IMR-90 (cell line): Measurements from ENCODE around the gene QKI. TPM values are rescaled to one million over a fixed set of nuclear protein-coding genes. Genes with fewer than 3 reads are reported as not detected.

ENCODE experiments used
- ATAC-seq: fragments of 200-7000 bp; cut with Tn5 transposase; 2 replicates; pipeline ENCODE4 v1.9.1; 2020; ENCODE audit warnings: low read depth, mild to moderate bottlenecking, moderate library complexity
- BruUV-seq: library from RNA; stranded (reverse); fragments of 400-500 nt; replicated peaks from 2 replicates; lab custom pipeline; 2021; lab: Mats Ljungman, UMichigan
- CTCF ChIA-PET: fragments of 300-600 bp; formaldehyde crosslinking; extraction: SDS; loops from one replicate; lab custom pipeline; 2021; ENCODE audit warnings: antibody characterized with exemption; lab: Yijun Ruan, JAX
- POLR2A ChIA-PET: fragments of 300-600 bp; sonication (Branson Sonifier 250); formaldehyde crosslinking; loops from one replicate; lab custom pipeline; 2022; ENCODE audit warnings: antibody characterized with exemption; ENCODE audit not compliant: unreplicated experiment; lab: Charles Lee
- DNase-seq: peaks from one replicate; pipeline ENCODE4 v3.0.0; 2013
- H2AFZ ChIP-seq: replicated peaks from 2 replicates; pipeline ENCODE3; 2013; ENCODE audit warnings: low read length, mild to moderate bottlenecking; ENCODE audit not compliant: poor library complexity
- H2AK5ac ChIP-seq: 2 replicates; pipeline ENCODE4 v1.6.1; 2013; ENCODE audit warnings: low read depth, low read length, inconsistent platforms
- H2AK9ac ChIP-seq: replicated peaks from 2 replicates; pipeline ENCODE3; 2013; ENCODE audit warnings: mild to moderate bottlenecking, low read depth, low read length, moderate library complexity; ENCODE audit not compliant: poor library complexity
- H2BK120ac ChIP-seq: 2 replicates; pipeline ENCODE4 v1.6.1; 2013; ENCODE audit warnings: low read depth, low read length, inconsistent platforms
- H2BK15ac ChIP-seq: 3 replicates; pipeline ENCODE4 v1.6.1; 2013; ENCODE audit warnings: low read depth, low read length, inconsistent platforms
- H2BK20ac ChIP-seq: 2 replicates; pipeline ENCODE4 v1.6.1; 2013; ENCODE audit warnings: low read depth, mild to moderate bottlenecking, inconsistent platforms, low read length, moderate library complexity
- H2BK5ac ChIP-seq: 2 replicates; pipeline ENCODE4 v1.6.1; 2013; ENCODE audit warnings: mild to moderate bottlenecking, low read depth, low read length, inconsistent platforms; ENCODE audit not compliant: poor library complexity, severe bottlenecking
- H3K14ac ChIP-seq: replicated peaks from 2 replicates; pipeline ENCODE4 v1.6.1; 2013; ENCODE audit warnings: low read depth, low read length, inconsistent platforms
- H3K18ac ChIP-seq: 2 replicates; pipeline ENCODE4 v1.6.1; 2013; ENCODE audit warnings: low read depth, low read length, control low read depth
- H3K23ac ChIP-seq: 2 replicates; pipeline ENCODE4 v1.6.1; 2013; ENCODE audit warnings: low read depth, low read length, inconsistent platforms
- H3K27ac ChIP-seq: 2 replicates; pipeline ENCODE4 v1.5.1; 2013; ENCODE audit warnings: mild to moderate bottlenecking, control low read depth, low read length; ENCODE audit not compliant: insufficient read depth
- H3K27me3 ChIP-seq: 2 replicates; pipeline ENCODE4 v1.6.1; 2013; ENCODE audit warnings: low read length; ENCODE audit not compliant: control insufficient read depth, insufficient read depth
- H3K36me3 ChIP-seq: 2 replicates; pipeline ENCODE4 v1.6.1; 2013; ENCODE audit warnings: low read length, mixed read lengths; ENCODE audit not compliant: control insufficient read depth, insufficient read depth
- H3K4ac ChIP-seq: 2 replicates; pipeline ENCODE4 v1.6.1; 2013; ENCODE audit warnings: low read depth, low read length, inconsistent platforms
- H3K4me1 ChIP-seq: 2 replicates; pipeline ENCODE4 v1.6.1; 2013; ENCODE audit warnings: low read length, mixed read lengths; ENCODE audit not compliant: control insufficient read depth, insufficient read depth
- H3K4me2 ChIP-seq: 2 replicates; pipeline ENCODE4 v1.6.1; 2013; ENCODE audit warnings: low read depth, mild to moderate bottlenecking, control low read depth, low read length, moderate library complexity
- H3K4me3 ChIP-seq: 2 replicates; pipeline ENCODE4 v1.5.1; 2013; ENCODE audit warnings: low read depth, mild to moderate bottlenecking, control low read depth, low read length, moderate library complexity; ENCODE audit not compliant: insufficient read depth
- H3K56ac ChIP-seq: 2 replicates; pipeline ENCODE4 v1.6.1; 2013; ENCODE audit warnings: low read length, inconsistent platforms; ENCODE audit not compliant: insufficient read depth; ENCODE audit errors: extremely low read depth
- H3K79me1 ChIP-seq, 2 experiments: 2 replicates each; pipeline ENCODE4 v1.6.1; 2013; ENCODE audit warnings: low read length in 2 of 2, inconsistent platforms in 1 of 2, low read depth in 1 of 2
- H3K9ac ChIP-seq: 2 replicates; pipeline ENCODE4 v1.6.1; 2013; ENCODE audit warnings: low read depth, low read length, control low read depth
- H3K9me1 ChIP-seq: 2 replicates; pipeline ENCODE4 v1.6.1; 2013; ENCODE audit warnings: low read length, inconsistent platforms; ENCODE audit not compliant: insufficient read depth
- H3K9me3 ChIP-seq: 2 replicates; pipeline ENCODE4 v1.6.1; 2013; ENCODE audit warnings: low read length; ENCODE audit not compliant: control insufficient read depth, insufficient read depth
- H4K20me1 ChIP-seq: 2 replicates; pipeline ENCODE4 v1.6.1; 2013; ENCODE audit warnings: low read length, inconsistent platforms; ENCODE audit not compliant: insufficient read depth
- H4K5ac ChIP-seq: 2 replicates; pipeline ENCODE4 v1.6.1; 2013; ENCODE audit warnings: mild to moderate bottlenecking, low read depth, low read length, control low read depth
- H4K8ac ChIP-seq, 2 experiments: 2 replicates each; pipeline ENCODE4 v1.6.1; 2013; ENCODE audit warnings: low read depth in 2 of 2, low read length in 2 of 2, control low read depth in 1 of 2, inconsistent platforms in 1 of 2
- H4K91ac ChIP-seq: 2 replicates; pipeline ENCODE4 v1.6.1; 2013; ENCODE audit warnings: low read depth, low read length, inconsistent platforms; ENCODE audit not compliant: insufficient read depth
- BHLHE40 ChIP-seq: fragments of 150-350 bp; IDR thresholded peaks from 2 replicates; pipeline ENCODE4 v1.6.1; 2016; ENCODE audit warnings: mild to moderate bottlenecking, low read depth, low read length
- CEBPB ChIP-seq: IDR thresholded peaks from 2 replicates; pipeline ENCODE4 v1.6.1; 2012; ENCODE audit warnings: low read depth, low read length, improper control_type of control experiment
- CHD1 ChIP-seq: IDR thresholded peaks from 2 replicates; pipeline ENCODE4 v1.6.1; 2012; ENCODE audit warnings: low read depth, low read length, improper control_type of control experiment
- FOS ChIP-seq: fragments of 150-350 bp; IDR thresholded peaks from 2 replicates; pipeline ENCODE4 v1.6.1; 2016; ENCODE audit warnings: low read depth, low read length
- MAFK ChIP-seq: IDR thresholded peaks from 2 replicates; pipeline ENCODE4 v1.6.1; 2012; ENCODE audit warnings: low read depth, low read length, improper control_type of control experiment
- MAZ ChIP-seq: IDR thresholded peaks from 2 replicates; pipeline ENCODE4 v1.6.1; 2012; ENCODE audit warnings: low read depth, mild to moderate bottlenecking, low read length, improper control_type of control experiment, moderate library complexity, borderline replicate concordance
- MXI1 ChIP-seq: IDR thresholded peaks from 2 replicates; pipeline ENCODE4 v1.6.1; 2012; ENCODE audit warnings: low read depth, mild to moderate bottlenecking, low read length, moderate library complexity, borderline replicate concordance
- NFE2L2 ChIP-seq: fragments of 150-350 bp; IDR thresholded peaks from 2 replicates; pipeline ENCODE4 v1.6.1; 2016; ENCODE audit warnings: low read depth, mild to moderate bottlenecking, low read length
- POLR2A ChIP-seq: IDR thresholded peaks from 2 replicates; pipeline ENCODE4 v1.6.1; 2012; ENCODE audit warnings: mild to moderate bottlenecking, low read depth, low read length
- RAD21 ChIP-seq: IDR thresholded peaks from 2 replicates; pipeline ENCODE4 v1.6.1; 2012; ENCODE audit warnings: low read length, improper control_type of control experiment
- RCOR1 ChIP-seq: IDR thresholded peaks from 2 replicates; pipeline ENCODE4 v1.6.1; 2012; ENCODE audit warnings: mild to moderate bottlenecking, low read length, improper control_type of control experiment; ENCODE audit not compliant: insufficient replicate concordance
- RFX5 ChIP-seq: IDR thresholded peaks from 2 replicates; pipeline ENCODE4 v1.8.0; 2012; ENCODE audit warnings: low read depth, mild to moderate bottlenecking, low read length, moderate library complexity
- SMC3 ChIP-seq: fragments of 150-350 bp; IDR thresholded peaks from 2 replicates; pipeline ENCODE4 v1.6.1; 2016; ENCODE audit warnings: low read depth, mild to moderate bottlenecking, antibody characterized with exemption, low read length, moderate library complexity
- USF2 ChIP-seq: fragments of 150-350 bp; IDR thresholded peaks from 2 replicates; pipeline ENCODE4 v1.6.1; 2017; ENCODE audit warnings: mild to moderate bottlenecking, antibody characterized with exemption, low read length, low read depth
- WGBS, 2 experiments: methylation state at CpG; one replicate each; pipeline versions ENCODE4 v1.1.5 to v1.1.7; 2013; ENCODE audit warnings: missing lambda C conversion rate in 2 of 2; ENCODE audit not compliant: insufficient read length in 1 of 2; ENCODE audit errors: extremely low coverage in 2 of 2; 5-methylcytosine and 5-hydroxymethylcytosine counted together
- dilution Hi-C: fragments of 300-500 bp; cut with HindIII; formaldehyde crosslinking; loops from one replicate; pipeline ENCODE4 v1.14.3; 2018; ENCODE audit warnings: low sequenced_read_pairs; ENCODE audit not compliant: unreplicated experiment
- in situ Hi-C: fragments of 300-500 bp; cut with MboI; formaldehyde crosslinking; loops from 3 replicates; pipeline ENCODE4 v1.14.3; 2019; ENCODE audit warnings: low sequenced_read_pairs, inconsistent platforms, mixed read lengths
- intact Hi-C: fragments of 100-400 bp; cut with micrococcal nuclease; formaldehyde crosslinking; loops from 2 replicates; pipeline ENCODE4 v1.10.0; 2022
- polyA plus RNA-seq, 3 experiments: library from polyadenylated mRNA; depleted of rRNA; stranded (reverse); fragments of >200 nt; gene quantifications; 2 replicates each; pipeline ENCODE4 v1.2.3, GENCODE V29; 2012; ENCODE audit warnings: low replicate concordance in 1 of 3
- total RNA-seq: library from RNA; depleted of rRNA; stranded (reverse); fragments of >200 nt; gene quantifications from 2 replicates; pipeline ENCODE4 v1.2.3, GENCODE V29; 2012
- TF ChIP-seq, protein P1 (sequence below): fragments of 150-350 bp; IDR thresholded peaks from 2 replicates; pipeline ENCODE4 v1.6.1; 2016; ENCODE audit warnings: low read depth, mild to moderate bottlenecking, low read length, moderate library complexity, borderline replicate concordance
- TF ChIP-seq, protein P2 (sequence below): conservative IDR thresholded peaks from 2 replicates; pipeline ENCODE4 v1.5.1; 2012; ENCODE audit warnings: mild to moderate bottlenecking, low read depth, low read length, improper control_type of control experiment

The QKI gene
- total and polyA plus RNA-seq, 2 of the 4 experiments (the other 2 are of a cell fraction): 112 to 232 TPM

- intact Hi-C loops (no loop called here), dilution Hi-C loops (no loop called here), in situ Hi-C loops (loop anchor here (25.0 kb wide), 1 partner anchor 1988 kb away; no protein-coding TSS in a partner anchor)
- CTCF ChIA-PET: interaction anchor here (0.6 kb wide), 1 partner anchor 436 kb away, joined by 4 read pairs; no protein-coding TSS in a partner anchor
- no peak overlapping the region for H3K23ac ChIP-seq
- H3K4me2 ChIP-seq: no peak overlapping the region
- H3K79me1 ChIP-seq: no peaks in the 10 kb centered on the region
- H3K9ac ChIP-seq: no peak overlapping the region
- H3K27ac ChIP-seq: no peak overlapping the region
- H3K4me1 ChIP-seq: peaks cover under 1% of the 10 kb centered on the region
- H3K56ac ChIP-seq: no peak overlapping the region
- H3K14ac ChIP-seq: no peak overlapping the region
- no peak overlapping the region for H2AK9ac ChIP-seq
- H3K18ac ChIP-seq: no peak overlapping the region
- TF ChIP-seq POLR2A (no peak), MXI1 (no peak), FOS (no peak), CHD1 (no peak), BHLHE40 (no peak), CEBPB (no peak), MAZ (no peak), USF2 (no peak), NFE2L2 (no peak), RFX5 (no peak), MAFK (no peak), SMC3 (no peak), RCOR1 (no peak), RAD21 (no peak)
- TF ChIP-seq, protein P1, sequence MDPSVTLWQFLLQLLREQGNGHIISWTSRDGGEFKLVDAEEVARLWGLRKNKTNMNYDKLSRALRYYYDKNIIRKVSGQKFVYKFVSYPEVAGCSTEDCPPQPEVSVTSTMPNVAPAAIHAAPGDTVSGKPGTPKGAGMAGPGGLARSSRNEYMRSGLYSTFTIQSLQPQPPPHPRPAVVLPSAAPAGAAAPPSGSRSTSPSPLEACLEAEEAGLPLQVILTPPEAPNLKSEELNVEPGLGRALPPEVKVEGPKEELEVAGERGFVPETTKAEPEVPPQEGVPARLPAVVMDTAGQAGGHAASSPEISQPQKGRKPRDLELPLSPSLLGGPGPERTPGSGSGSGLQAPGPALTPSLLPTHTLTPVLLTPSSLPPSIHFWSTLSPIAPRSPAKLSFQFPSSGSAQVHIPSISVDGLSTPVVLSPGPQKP: no peak
- TF ChIP-seq, protein P2, sequence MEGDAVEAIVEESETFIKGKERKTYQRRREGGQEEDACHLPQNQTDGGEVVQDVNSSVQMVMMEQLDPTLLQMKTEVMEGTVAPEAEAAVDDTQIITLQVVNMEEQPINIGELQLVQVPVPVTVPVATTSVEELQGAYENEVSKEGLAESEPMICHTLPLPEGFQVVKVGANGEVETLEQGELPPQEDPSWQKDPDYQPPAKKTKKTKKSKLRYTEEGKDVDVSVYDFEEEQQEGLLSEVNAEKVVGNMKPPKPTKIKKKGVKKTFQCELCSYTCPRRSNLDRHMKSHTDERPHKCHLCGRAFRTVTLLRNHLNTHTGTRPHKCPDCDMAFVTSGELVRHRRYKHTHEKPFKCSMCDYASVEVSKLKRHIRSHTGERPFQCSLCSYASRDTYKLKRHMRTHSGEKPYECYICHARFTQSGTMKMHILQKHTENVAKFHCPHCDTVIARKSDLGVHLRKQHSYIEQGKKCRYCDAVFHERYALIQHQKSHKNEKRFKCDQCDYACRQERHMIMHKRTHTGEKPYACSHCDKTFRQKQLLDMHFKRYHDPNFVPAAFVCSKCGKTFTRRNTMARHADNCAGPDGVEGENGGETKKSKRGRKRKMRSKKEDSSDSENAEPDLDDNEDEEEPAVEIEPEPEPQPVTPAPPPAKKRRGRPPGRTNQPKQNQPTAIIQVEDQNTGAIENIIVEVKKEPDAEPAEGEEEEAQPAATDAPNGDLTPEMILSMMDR: no peak
- WGBS, 2 experiments: no CpG with 5 or more reads among the region's 2 CpGs
- no peak overlapping the region for H4K91ac ChIP-seq
- H4K8ac ChIP-seq: no peak overlapping the region
- H2AFZ ChIP-seq: no peak overlapping the region
- no peak overlapping the region for H2BK5ac ChIP-seq
- no peak overlapping the region for H2BK15ac ChIP-seq
- no peaks in the 10 kb centered on the region for H3K27me3 ChIP-seq
- no peak overlapping the region for H2AK5ac ChIP-seq
- H4K20me1 ChIP-seq: no peaks in the 10 kb centered on the region
- DNase-seq (no peak), ATAC-seq (no peak)
- H3K4ac ChIP-seq: no peak overlapping the region
- no peaks in the 10 kb centered on the region for H3K9me1 ChIP-seq
- BruUV-seq: no TSS peak
- H3K4me3 ChIP-seq: no peak overlapping the region
- no peaks in the 10 kb centered on the region for H3K9me3 ChIP-seq
- H3K36me3 ChIP-seq: no peaks in the 10 kb centered on the region
- POLR2A ChIA-PET: no interaction called here
- H2BK20ac ChIP-seq: no peak overlapping the region
- no peak overlapping the region for H4K5ac ChIP-seq
- no peak overlapping the region for H2BK120ac ChIP-seq
Observed at GRCh38 chr6:163400509-163400908, 14.0 kb upstream of the QKI start.
